Body of pancreas (tissue), 4 donors: ENCODE results near the gene CDC42EP1. TPM values are rescaled to one million over a fixed set of nuclear protein-coding genes. Genes with fewer than 3 reads are reported as not detected.
"Not testable (repeated sequence)": the region's sequence is repeated elsewhere in the genome, so short reads cannot be mapped to it uniquely, and the experiment has no call there.

Experiments used
- ATAC-seq: fragments of 150-250 bp; one replicate; pipeline ENCODE4 v1.9.1; 2016
- DNase-seq, 4 donors: peaks; one replicate each; pipeline ENCODE4 v3.0.0-alpha.2; 2019
- H3K27ac ChIP-seq, 4 donors: fragments of 200-600 bp; sonication (generic); 1 replicate in 3 of 4; 2 replicates in 1 of 4; pipeline versions ENCODE4 v1.5.1 to v1.6.1; 2016 to 2019; ENCODE audit warnings: mild to moderate bottlenecking in 1 of 4, mixed read lengths in 1 of 4, moderate library complexity in 1 of 4
- H3K27me3 ChIP-seq, 2 donors: fragments of 200-600 bp; sonication (generic); one replicate each; pipeline ENCODE4 v1.6.0; 2016; ENCODE audit warnings: mild to moderate bottlenecking in 1 of 2
- H3K36me3 ChIP-seq, 2 donors: fragments of 200-600 bp; sonication (generic); replicated peaks in 1 of 2; 2 replicates each; pipeline ENCODE4 v1.5.1; 2016; ENCODE audit warnings: low read depth in 2 of 2; ENCODE audit not compliant: insufficient read depth in 1 of 2
- H3K4me1 ChIP-seq: fragments of 200-600 bp; sonication (generic); one replicate; pipeline ENCODE4 v1.6.0; 2016
- H3K4me3 ChIP-seq, 2 donors: fragments of 200-600 bp; sonication (generic); 1 replicate in 1 of 2; 2 replicates in 1 of 2; pipeline ENCODE4 v1.5.1; 2016 to 2019
- H3K9me3 ChIP-seq, 3 donors: fragments of 200-600 bp; sonication (generic); 1 replicate in 2 of 3; 2 replicates in 1 of 3; pipeline ENCODE4 v1.5.1; 2016
- CTCF ChIP-seq, 7 experiments: fragments of 450-650 bp in 4 of 7; fragments of 200-600 bp in 3 of 7; sonication (generic) in 3 of 7; IDR thresholded peaks; one replicate each; pipeline ENCODE4 v1.5.1; 2016 to 2019; ENCODE audit warnings: antibody characterized with exemption in 7 of 7
- POLR2A ChIP-seq, 3 donors: fragments of 450-650 bp; IDR thresholded peaks; one replicate each; pipeline ENCODE4 v1.6.1; 2016; ENCODE audit warnings: antibody characterized with exemption in 3 of 3, mild to moderate bottlenecking in 2 of 3
- WGBS, 2 donors: methylation state at CpG; one replicate each; pipeline ENCODE4 v1.1.5; 2017; 5-methylcytosine and 5-hydroxymethylcytosine counted together
- intact Hi-C: fragments of 100-400 bp; cut with DNase I; formaldehyde crosslinking; loops from one replicate; pipeline ENCODE4 v1.15.1; 2023
- total RNA-seq, 2 donors: library from RNA; depleted of rRNA; stranded (reverse); fragments of >200 nt; gene quantifications; one replicate each; pipeline ENCODE4 v1.1.0, GENCODE V29; 2016

The CDC42EP1 gene
- total RNA-seq, 2 donors from 2014 or later = 73.2 to 84.7 TPM

GRCh38 chr22:37525746-37526350 is 34.4 kb upstream of the CDC42EP1 start:
- Histone ChIP-seq H3K4me1 (peaks cover 2% of the 10 kb centered on the region), H3K27ac (no peak overlapping the region), H3K4me3 (no peak overlapping the region), H3K9me3 (no peaks in the 10 kb centered on the region), H3K36me3 (no peaks in the 10 kb centered on the region), H3K27me3 (no peaks in the 10 kb centered on the region)
- WGBS, 2 donors = 60 to 66% methylated on average over 7 of the region's 7 CpGs
- intact Hi-C loops = no loop called here
- TF ChIP-seq CTCF (IDR thresholded peaks at IDR 0.05) (no peak), POLR2A (IDR thresholded peaks at IDR 0.05) (no peak)
- ATAC-seq (no peak), DNase-seq (no peak)

- no peak for DNase-seq
- no peaks in the 10 kb centered on the region for H3K36me3 ChIP-seq
- no peak overlapping the region for H3K27ac ChIP-seq
- intact Hi-C loops = no loop called here
- no peak for TF ChIP-seq CTCF (IDR thresholded peaks at IDR 0.05)
- no peak for TF ChIP-seq POLR2A (IDR thresholded peaks at IDR 0.05)
- H3K9me3 ChIP-seq = no peaks in the 10 kb centered on the region
- H3K27me3 ChIP-seq = no peaks in the 10 kb centered on the region
- H3K4me1 ChIP-seq = no peaks in the 10 kb centered on the region
- no peak for ATAC-seq
- no peak overlapping the region for H3K4me3 ChIP-seq
- 69 to 75% methylated on average over 11 to 12 of the region's 12 CpGs for WGBS, 2 donors
Observed at GRCh38 chr22:37526376-37526775, 33.9 kb upstream of the CDC42EP1 start.

GRCh38 chr22:37527081-37527752 is 33.1 kb upstream of the CDC42EP1 start:
- H3K27ac ChIP-seq, DNase-seq, H3K4me3 ChIP-seq, intact Hi-C loops, H3K4me1 ChIP-seq, H3K9me3 ChIP-seq, ATAC-seq, H3K36me3 ChIP-seq, H3K27me3 ChIP-seq: not testable (repeated sequence)
- WGBS, 2 donors = 90 to 93% methylated on average over 8 to 9 of the region's 9 CpGs

DNA sequence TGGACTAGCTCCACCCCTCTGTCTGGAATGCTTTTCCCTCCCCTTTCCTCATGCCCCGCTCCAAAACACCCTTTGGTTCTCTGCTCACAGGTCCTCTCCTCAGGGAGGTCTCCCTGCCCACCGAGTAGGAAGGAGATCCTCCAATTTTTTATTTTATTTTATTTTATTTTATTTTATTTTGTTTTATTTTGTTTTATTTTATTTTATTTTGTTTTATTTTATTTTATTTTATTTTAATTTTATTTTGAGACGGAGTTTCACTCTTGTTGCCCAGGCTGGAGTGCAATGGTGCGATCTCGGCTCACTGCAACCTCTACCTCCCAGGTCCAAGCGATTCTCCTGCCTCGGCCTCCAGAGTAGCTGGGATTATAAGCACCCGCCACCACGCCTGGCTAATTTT is 32.3 kb upstream of the CDC42EP1 start:
- 89 to 93% methylated on average over 9 of the region's 9 CpGs for WGBS, 2 donors
- not testable (repeated sequence) for DNase-seq

GRCh38 chr22:37529652-37530345 is 30.5 kb upstream of the CDC42EP1 start:
- no peaks in the 10 kb centered on the region for H3K27me3 ChIP-seq
- H3K4me3 ChIP-seq = no peak overlapping the region
- no peak overlapping the region for H3K27ac ChIP-seq
- TF ChIP-seq POLR2A (IDR thresholded peaks at IDR 0.05) = no peak
- no peak for TF ChIP-seq CTCF (IDR thresholded peaks at IDR 0.05)
- ATAC-seq = no peak
- WGBS, 2 donors = 29 to 34% methylated on average over 2 of the region's 2 CpGs
- no peaks in the 10 kb centered on the region for H3K36me3 ChIP-seq
- H3K9me3 ChIP-seq = no peaks in the 10 kb centered on the region
- intact Hi-C loops = loop anchor here (10.0 kb wide), 1 partner anchor 165 kb away; the partner anchor contains the start of gene TRIOBP
- no peak for DNase-seq
- H3K4me1 ChIP-seq = no peaks in the 10 kb centered on the region

More for the DNA sequence above, 32.3 kb upstream of the CDC42EP1 start:
- H3K4me3 ChIP-seq, H3K36me3 ChIP-seq, H3K27me3 ChIP-seq, H3K27ac ChIP-seq, H3K9me3 ChIP-seq, H3K4me1 ChIP-seq, ATAC-seq, intact Hi-C loops: not testable (repeated sequence)
